ENCODE data around the gene ADGRF3. TPM values are rescaled to one million over a fixed set of nuclear protein-coding genes. Genes with fewer than 3 reads are reported as not detected.
"Not testable (repeated sequence)": the region's sequence is repeated elsewhere in the genome, so short reads cannot be mapped to it uniquely, and the experiment has no call there.

The ADGRF3 gene
- 2.3 and 2.9 TPM in 2 replicates for total RNA-seq

GRCh38 chr2:26346454-26347053, at the start of gene ADGRF3:
Gene ADGRF3 (minus strand): TSS chr2:26346789. CDS start chr2:26346234, 555 bp downstream.
- intact Hi-C loops (cut with micrococcal nuclease) = loop anchor here (1.0 to 5.0 kb wide), 10 partner anchors 9 to 1304 kb away; partner anchors contain the start of genes ASXL2, CENPA, EFR3B and MPV17
- peaks cover 40% of the 10 kb centered on the region for H3K4me1 Mint-ChIP-seq (ENCODE audit: low read depth)
- H3K4me3 Mint-ChIP-seq = peak within 1 kb of the TSS; percentile 99
- H3K27me3 Mint-ChIP-seq (ENCODE audit: insufficient read depth) = no peaks in the 10 kb centered on the region
- H3K9me3 Mint-ChIP-seq = no peaks in the 10 kb centered on the region
- H3K36me3 Mint-ChIP-seq (ENCODE audit: low read depth) = peaks cover 15% of the 10 kb centered on the region
- peak; percentile 63 for DNase-seq (ENCODE audit: low spot score)
- peak within 1 kb of the TSS; percentile 98 for H3K27ac Mint-ChIP-seq

GRCh38 chr2:26395394-26395793, 48.8 kb upstream of the ADGRF3 start:
- intact Hi-C loops (cut with micrococcal nuclease) = no loop called here
- peaks cover 18% of the 10 kb centered on the region for H3K36me3 Mint-ChIP-seq (ENCODE audit: low read depth)
- no peak overlapping the region for H3K27ac Mint-ChIP-seq
- no peaks in the 10 kb centered on the region for H3K9me3 Mint-ChIP-seq
- no peaks in the 10 kb centered on the region for H3K27me3 Mint-ChIP-seq (ENCODE audit: insufficient read depth)
- no peak overlapping the region for H3K4me3 Mint-ChIP-seq
- no peak for DNase-seq (ENCODE audit: low spot score)
- peaks cover 40% of the 10 kb centered on the region for H3K4me1 Mint-ChIP-seq (ENCODE audit: low read depth)

- DNase-seq (ENCODE audit: low spot score) = no peak
- Mint-ChIP-seq H3K4me3 (no peak overlapping the region), H3K27ac (no peak overlapping the region), H3K36me3 (ENCODE audit: low read depth) (peaks cover 22% of the 10 kb centered on the region), H3K4me1 (ENCODE audit: low read depth) (peaks cover 33% of the 10 kb centered on the region), H3K27me3 (ENCODE audit: insufficient read depth) (no peaks in the 10 kb centered on the region), H3K9me3 (no peaks in the 10 kb centered on the region)
- intact Hi-C loops (cut with micrococcal nuclease) = no loop called here
These were observed 48.1 kb upstream of the ADGRF3 start for GRCh38 chr2:26394694-26395093.

GRCh38 chr2:26387189-26387588, 40.6 kb upstream of the ADGRF3 start:
- Mint-ChIP-seq H3K4me3 (no peak overlapping the region), H3K36me3 (ENCODE audit: low read depth) (peaks cover 35% of the 10 kb centered on the region), H3K4me1 (ENCODE audit: low read depth) (peaks cover 17% of the 10 kb centered on the region), H3K9me3 (no peaks in the 10 kb centered on the region), H3K27me3 (ENCODE audit: insufficient read depth) (no peaks in the 10 kb centered on the region), H3K27ac (no peak overlapping the region)
- intact Hi-C loops (cut with micrococcal nuclease) = no loop called here
- no peak for DNase-seq (ENCODE audit: low spot score)

- no peaks in the 10 kb centered on the region for H3K9me3 Mint-ChIP-seq
- H3K27ac Mint-ChIP-seq = no peak overlapping the region
- intact Hi-C loops (cut with micrococcal nuclease) = no loop called here
- peaks cover 36% of the 10 kb centered on the region for H3K36me3 Mint-ChIP-seq (ENCODE audit: low read depth)
- no peak overlapping the region for H3K4me3 Mint-ChIP-seq
- DNase-seq (ENCODE audit: low spot score) = no peak
- no peaks in the 10 kb centered on the region for H3K27me3 Mint-ChIP-seq (ENCODE audit: insufficient read depth)
- H3K4me1 Mint-ChIP-seq (ENCODE audit: low read depth) = peaks cover 13% of the 10 kb centered on the region
These were observed 38.0 kb upstream of the ADGRF3 start for GRCh38 chr2:26384597-26384996.

- H3K4me1 Mint-ChIP-seq (ENCODE audit: low read depth) = peaks cover 13% of the 10 kb centered on the region
- H3K4me3 Mint-ChIP-seq = no peak overlapping the region
- intact Hi-C loops (cut with micrococcal nuclease) = no loop called here
- peaks cover 34% of the 10 kb centered on the region for H3K36me3 Mint-ChIP-seq (ENCODE audit: low read depth)
- no peaks in the 10 kb centered on the region for H3K9me3 Mint-ChIP-seq
- no peak overlapping the region for H3K27ac Mint-ChIP-seq
- DNase-seq (ENCODE audit: low spot score) = no peak
- no peaks in the 10 kb centered on the region for H3K27me3 Mint-ChIP-seq (ENCODE audit: insufficient read depth)
These were observed 37.6 kb upstream of the ADGRF3 start for GRCh38 chr2:26384183-26384582.

- Mint-ChIP-seq H3K36me3 (ENCODE audit: low read depth) (peaks cover 47% of the 10 kb centered on the region), H3K9me3 (no peaks in the 10 kb centered on the region), H3K4me3 (no peak overlapping the region), H3K27ac (no peak overlapping the region), H3K4me1 (ENCODE audit: low read depth) (peaks cover 25% of the 10 kb centered on the region), H3K27me3 (ENCODE audit: insufficient read depth) (no peaks in the 10 kb centered on the region)
- no peak for DNase-seq (ENCODE audit: low spot score)
- intact Hi-C loops (cut with micrococcal nuclease) = no loop called here
These were observed 36.0 kb upstream of the ADGRF3 start for GRCh38 chr2:26382564-26382963.

- Mint-ChIP-seq H3K9me3 (no peaks in the 10 kb centered on the region), H3K4me1 (ENCODE audit: low read depth) (peaks cover 37% of the 10 kb centered on the region), H3K36me3 (ENCODE audit: low read depth) (peaks cover 44% of the 10 kb centered on the region), H3K27me3 (ENCODE audit: insufficient read depth) (no peaks in the 10 kb centered on the region), H3K4me3 (no peak overlapping the region), H3K27ac (no peak overlapping the region)
- intact Hi-C loops (cut with micrococcal nuclease) = no loop called here
- no peak for DNase-seq (ENCODE audit: low spot score)
These were observed 33.7 kb upstream of the ADGRF3 start for GRCh38 chr2:26380281-26380680.

- Mint-ChIP-seq H3K4me3 (peak overlapping the region; percentile 30), H3K27ac (peak overlapping the region; percentile 62), H3K36me3 (ENCODE audit: low read depth) (peaks cover 51% of the 10 kb centered on the region), H3K27me3 (ENCODE audit: insufficient read depth) (no peaks in the 10 kb centered on the region), H3K4me1 (ENCODE audit: low read depth) (peaks cover 30% of the 10 kb centered on the region), H3K9me3 (no peaks in the 10 kb centered on the region)
- no peak for DNase-seq (ENCODE audit: low spot score)
- intact Hi-C loops (cut with micrococcal nuclease) = no loop called here
These were observed 30.2 kb upstream of the ADGRF3 start for GRCh38 chr2:26376799-26377198.

GRCh38 chr2:26370909-26371308, 24.3 kb upstream of the ADGRF3 start:
- H3K36me3 Mint-ChIP-seq (ENCODE audit: low read depth) = peaks cover 39% of the 10 kb centered on the region
- H3K9me3 Mint-ChIP-seq; H3K27me3 Mint-ChIP-seq (ENCODE audit: insufficient read depth); H3K4me1 Mint-ChIP-seq (ENCODE audit: low read depth); DNase-seq (ENCODE audit: low spot score); H3K4me3 Mint-ChIP-seq; intact Hi-C loops (cut with micrococcal nuclease); H3K27ac Mint-ChIP-seq: not testable (repeated sequence)

- H3K4me3 Mint-ChIP-seq; H3K27me3 Mint-ChIP-seq (ENCODE audit: insufficient read depth); DNase-seq (ENCODE audit: low spot score); H3K27ac Mint-ChIP-seq; intact Hi-C loops (cut with micrococcal nuclease); H3K9me3 Mint-ChIP-seq; H3K4me1 Mint-ChIP-seq (ENCODE audit: low read depth): not testable (repeated sequence)
- H3K36me3 Mint-ChIP-seq (ENCODE audit: low read depth) = peaks cover 34% of the 10 kb centered on the region
These were observed 23.1 kb upstream of the ADGRF3 start for GRCh38 chr2:26369664-26370063.

- no peak for DNase-seq (ENCODE audit: low spot score)
- Mint-ChIP-seq H3K9me3 (no peaks in the 10 kb centered on the region), H3K27ac (no peak overlapping the region), H3K27me3 (ENCODE audit: insufficient read depth) (no peaks in the 10 kb centered on the region), H3K36me3 (ENCODE audit: low read depth) (peaks cover 20% of the 10 kb centered on the region), H3K4me1 (ENCODE audit: low read depth) (peaks cover 8% of the 10 kb centered on the region), H3K4me3 (no peak overlapping the region)
- intact Hi-C loops (cut with micrococcal nuclease) = no loop called here
These were observed 20.4 kb upstream of the ADGRF3 start for GRCh38 chr2:26366957-26367356.

GRCh38 chr2:26364669-26365068, 18.1 kb upstream of the ADGRF3 start:
- H3K9me3 Mint-ChIP-seq = no peaks in the 10 kb centered on the region
- intact Hi-C loops (cut with micrococcal nuclease) = no loop called here
- no peak overlapping the region for H3K27ac Mint-ChIP-seq
- DNase-seq (ENCODE audit: low spot score) = no peak
- H3K27me3 Mint-ChIP-seq (ENCODE audit: insufficient read depth) = no peaks in the 10 kb centered on the region
- H3K4me3 Mint-ChIP-seq = no peak overlapping the region
- peaks cover 15% of the 10 kb centered on the region for H3K4me1 Mint-ChIP-seq (ENCODE audit: low read depth)
- H3K36me3 Mint-ChIP-seq (ENCODE audit: low read depth) = peaks cover 17% of the 10 kb centered on the region

GRCh38 chr2:26363958-26364357, 17.4 kb upstream of the ADGRF3 start:
- peaks cover 16% of the 10 kb centered on the region for H3K36me3 Mint-ChIP-seq (ENCODE audit: low read depth)
- no peaks in the 10 kb centered on the region for H3K27me3 Mint-ChIP-seq (ENCODE audit: insufficient read depth)
- intact Hi-C loops (cut with micrococcal nuclease) = no loop called here
- H3K9me3 Mint-ChIP-seq = no peaks in the 10 kb centered on the region
- no peak overlapping the region for H3K4me3 Mint-ChIP-seq
- peaks cover 22% of the 10 kb centered on the region for H3K4me1 Mint-ChIP-seq (ENCODE audit: low read depth)
- no peak overlapping the region for H3K27ac Mint-ChIP-seq
- no peak for DNase-seq (ENCODE audit: low spot score)

Data from activated T-helper 1 cell treated with anti-CD3 and anti-CD28 coated beads, Interleukin-12 subunit alpha, Interleukin-12 subunit beta, Interleukin-2, Interleukin-4 antibody, amounts not matched to agents 30 ng/mL and 10 ng/mL and 1 ng/mL, durations not matched to agents 14 hours and 24 hours and 36 hours (primary cell).